Mesothelial cell of epicardium (in vitro differentiated cells): Measurements from ENCODE around the gene BRIP1. TPM values are rescaled to one million over a fixed set of nuclear protein-coding genes. Genes with fewer than 3 reads are reported as not detected.

Experiments
- DNase-seq, 2 experiments: peaks; one replicate each; pipeline ENCODE4 v3.0.0; 2021; ENCODE audit warnings: low spot score in 2 of 2; ENCODE audit not compliant: unreplicated experiment in 2 of 2
- H3K27ac Mint-ChIP-seq: 2 replicates; pipeline ENCODE4 v1.8.0; 2021; ENCODE audit warnings: mixed read lengths
- H3K27me3 Mint-ChIP-seq: 2 replicates; pipeline ENCODE4 v1.8.0; 2021; ENCODE audit warnings: low read depth, mixed read lengths
- H3K36me3 Mint-ChIP-seq: 2 replicates; pipeline ENCODE4 v1.8.0; 2021; ENCODE audit warnings: mixed read lengths
- H3K4me1 Mint-ChIP-seq: 2 replicates; pipeline ENCODE4 v1.8.0; 2021; ENCODE audit warnings: mixed read lengths
- H3K4me3 Mint-ChIP-seq: 2 replicates; pipeline ENCODE4 v1.8.0; 2021; ENCODE audit warnings: mild to moderate bottlenecking, moderate library complexity, mixed read lengths
- H3K9me3 Mint-ChIP-seq: 2 replicates; pipeline ENCODE4 v1.8.0; 2021; ENCODE audit warnings: mixed read lengths
- total RNA-seq: library from RNA; stranded (reverse); gene quantifications from 3 replicates; pipeline ENCODE4 v1.2.1, GENCODE V29; 2021
- TF ChIP-seq, protein P1 (sequence below): fragments of 200-600 bp; sonication (generic); IDR thresholded peaks from one replicate; pipeline ENCODE4 v1.5.0; 2021; ENCODE audit warnings: antibody characterized with exemption; ENCODE audit not compliant: unreplicated experiment

Gene BRIP1
- total RNA-seq, 1 donor from 2014 or later: 12.3 TPM

DNA sequence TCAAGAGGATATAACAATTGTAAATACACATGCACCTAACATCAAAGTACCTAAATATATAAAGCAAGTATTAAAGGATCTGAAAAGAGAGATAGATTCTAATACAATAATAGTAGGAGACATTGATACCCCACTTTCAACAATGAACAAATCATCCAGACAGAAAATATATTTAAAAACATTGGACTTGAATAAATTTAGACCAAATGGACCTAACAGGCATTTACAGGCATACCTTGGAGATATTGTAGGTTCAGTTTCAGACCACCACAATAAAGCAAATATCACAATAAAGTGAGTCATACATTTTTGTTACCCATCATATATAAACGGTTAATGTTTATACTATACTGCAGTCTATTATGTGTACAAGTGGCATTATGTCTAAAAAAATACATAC is 104.0 kb downstream of the BRIP1 start:
- TF ChIP-seq, protein P1, sequence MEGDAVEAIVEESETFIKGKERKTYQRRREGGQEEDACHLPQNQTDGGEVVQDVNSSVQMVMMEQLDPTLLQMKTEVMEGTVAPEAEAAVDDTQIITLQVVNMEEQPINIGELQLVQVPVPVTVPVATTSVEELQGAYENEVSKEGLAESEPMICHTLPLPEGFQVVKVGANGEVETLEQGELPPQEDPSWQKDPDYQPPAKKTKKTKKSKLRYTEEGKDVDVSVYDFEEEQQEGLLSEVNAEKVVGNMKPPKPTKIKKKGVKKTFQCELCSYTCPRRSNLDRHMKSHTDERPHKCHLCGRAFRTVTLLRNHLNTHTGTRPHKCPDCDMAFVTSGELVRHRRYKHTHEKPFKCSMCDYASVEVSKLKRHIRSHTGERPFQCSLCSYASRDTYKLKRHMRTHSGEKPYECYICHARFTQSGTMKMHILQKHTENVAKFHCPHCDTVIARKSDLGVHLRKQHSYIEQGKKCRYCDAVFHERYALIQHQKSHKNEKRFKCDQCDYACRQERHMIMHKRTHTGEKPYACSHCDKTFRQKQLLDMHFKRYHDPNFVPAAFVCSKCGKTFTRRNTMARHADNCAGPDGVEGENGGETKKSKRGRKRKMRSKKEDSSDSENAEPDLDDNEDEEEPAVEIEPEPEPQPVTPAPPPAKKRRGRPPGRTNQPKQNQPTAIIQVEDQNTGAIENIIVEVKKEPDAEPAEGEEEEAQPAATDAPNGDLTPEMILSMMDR: no peak
- peaks cover 55% of the 10 kb centered on the region for H3K36me3 Mint-ChIP-seq
- no peak overlapping the region for H3K27ac Mint-ChIP-seq
- no peak for DNase-seq
- no peaks in the 10 kb centered on the region for H3K27me3 Mint-ChIP-seq
- peaks cover 54% of the 10 kb centered on the region for H3K9me3 Mint-ChIP-seq
- H3K4me1 Mint-ChIP-seq: peaks cover 5% of the 10 kb centered on the region
- H3K4me3 Mint-ChIP-seq: no peak overlapping the region

DNA sequence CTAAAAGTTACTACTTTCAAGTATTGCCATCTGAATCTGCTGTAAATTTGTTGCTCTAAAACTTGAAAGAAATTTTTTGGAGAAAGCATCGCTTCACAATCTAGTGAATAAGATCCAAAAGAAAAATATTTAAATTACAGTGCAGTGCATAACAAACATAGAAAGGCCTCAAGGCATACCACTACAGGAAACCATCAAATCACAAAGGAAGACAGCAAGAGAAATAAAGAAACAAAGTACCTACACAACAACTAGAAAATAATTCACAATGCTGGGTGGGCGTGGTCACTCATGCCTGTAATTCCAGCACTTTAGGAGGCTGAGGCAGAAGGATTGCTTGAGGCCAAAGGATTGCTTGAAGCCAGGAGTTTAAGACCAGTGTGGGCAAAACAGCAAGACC is 104.9 kb downstream of the BRIP1 start:
- no peak overlapping the region for H3K4me3 Mint-ChIP-seq
- peaks cover 47% of the 10 kb centered on the region for H3K9me3 Mint-ChIP-seq
- no peak overlapping the region for H3K27ac Mint-ChIP-seq
- DNase-seq: no peak
- TF ChIP-seq, protein P1: no peak
- peaks cover 11% of the 10 kb centered on the region for H3K4me1 Mint-ChIP-seq
- H3K27me3 Mint-ChIP-seq: no peaks in the 10 kb centered on the region
- peaks cover 46% of the 10 kb centered on the region for H3K36me3 Mint-ChIP-seq

DNA sequence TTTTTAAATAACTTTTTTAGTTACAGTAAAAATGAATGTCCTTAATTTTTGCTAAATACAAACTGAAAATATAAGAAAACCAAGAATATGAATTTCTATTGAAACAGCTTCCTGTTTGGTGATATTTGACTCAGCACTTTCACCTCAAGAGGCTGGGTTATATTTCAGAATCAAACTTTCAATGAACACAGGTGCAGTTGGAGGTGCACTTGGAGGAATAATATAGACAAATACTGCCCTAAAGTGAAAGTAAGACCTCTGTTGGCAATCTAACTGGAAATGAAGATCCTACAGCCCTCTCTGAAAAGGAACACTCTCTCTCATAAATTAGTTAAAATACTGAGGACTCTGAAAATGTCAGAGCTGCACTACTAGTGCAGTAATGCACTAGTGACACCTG is 106.2 kb downstream of the BRIP1 start:
- TF ChIP-seq, protein P1: no peak
- no peak for DNase-seq
- H3K4me1 Mint-ChIP-seq: peaks cover 13% of the 10 kb centered on the region
- H3K36me3 Mint-ChIP-seq: peaks cover 34% of the 10 kb centered on the region
- H3K9me3 Mint-ChIP-seq: peaks cover 35% of the 10 kb centered on the region
- H3K27ac Mint-ChIP-seq: no peak overlapping the region
- no peaks in the 10 kb centered on the region for H3K27me3 Mint-ChIP-seq
- H3K4me3 Mint-ChIP-seq: no peak overlapping the region

DNA sequence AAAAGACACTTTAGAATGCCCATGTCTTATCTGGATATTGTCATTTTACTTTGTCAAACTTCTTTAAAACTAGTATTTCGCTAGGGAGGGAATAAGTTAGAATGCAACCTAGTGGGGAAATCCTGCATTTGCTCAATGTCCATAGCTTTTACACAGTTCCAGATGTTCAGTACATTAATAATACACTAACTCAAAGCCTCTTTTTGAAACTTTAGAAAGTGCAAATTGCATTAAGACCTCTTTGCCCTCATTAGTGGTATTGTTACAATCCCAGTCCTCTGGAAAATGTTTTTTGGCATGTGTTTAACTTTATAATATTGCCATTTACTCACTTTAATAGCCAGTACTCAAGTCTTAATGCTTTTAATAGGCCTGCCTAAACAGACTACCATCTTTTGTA is 106.8 kb downstream of the BRIP1 start:
- H3K4me3 Mint-ChIP-seq: no peak overlapping the region
- H3K9me3 Mint-ChIP-seq: peaks cover 29% of the 10 kb centered on the region
- no peak for DNase-seq
- TF ChIP-seq, protein P1: no peak
- peaks cover 28% of the 10 kb centered on the region for H3K36me3 Mint-ChIP-seq
- H3K27ac Mint-ChIP-seq: no peak overlapping the region
- H3K27me3 Mint-ChIP-seq: no peaks in the 10 kb centered on the region
- H3K4me1 Mint-ChIP-seq: peaks cover 13% of the 10 kb centered on the region

DNA sequence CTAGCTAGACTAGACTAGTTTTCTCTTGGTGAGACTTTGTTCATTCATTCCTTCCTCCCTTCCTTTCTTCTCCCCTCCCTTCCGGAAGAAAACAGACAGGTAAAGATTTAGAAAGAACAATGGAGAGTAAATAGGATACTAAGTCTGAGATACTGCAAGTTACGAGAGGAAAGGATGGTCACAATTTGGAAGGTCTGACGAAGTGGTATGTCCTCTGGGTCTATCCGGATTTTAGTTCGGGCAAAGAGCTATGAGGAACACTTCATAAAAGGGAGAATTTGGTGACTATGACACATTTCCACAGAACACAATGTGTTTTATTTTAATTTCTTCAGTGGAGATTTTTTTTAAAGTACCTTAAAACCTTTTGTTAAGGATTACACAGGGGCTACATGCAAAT is 107.7 kb downstream of the BRIP1 start:
- no peaks in the 10 kb centered on the region for H3K27me3 Mint-ChIP-seq
- no peak for DNase-seq
- H3K27ac Mint-ChIP-seq: no peak overlapping the region
- TF ChIP-seq, protein P1: no peak
- H3K9me3 Mint-ChIP-seq: peaks cover 20% of the 10 kb centered on the region
- H3K36me3 Mint-ChIP-seq: peaks cover 19% of the 10 kb centered on the region
- peaks cover 13% of the 10 kb centered on the region for H3K4me1 Mint-ChIP-seq
- no peak overlapping the region for H3K4me3 Mint-ChIP-seq

DNA sequence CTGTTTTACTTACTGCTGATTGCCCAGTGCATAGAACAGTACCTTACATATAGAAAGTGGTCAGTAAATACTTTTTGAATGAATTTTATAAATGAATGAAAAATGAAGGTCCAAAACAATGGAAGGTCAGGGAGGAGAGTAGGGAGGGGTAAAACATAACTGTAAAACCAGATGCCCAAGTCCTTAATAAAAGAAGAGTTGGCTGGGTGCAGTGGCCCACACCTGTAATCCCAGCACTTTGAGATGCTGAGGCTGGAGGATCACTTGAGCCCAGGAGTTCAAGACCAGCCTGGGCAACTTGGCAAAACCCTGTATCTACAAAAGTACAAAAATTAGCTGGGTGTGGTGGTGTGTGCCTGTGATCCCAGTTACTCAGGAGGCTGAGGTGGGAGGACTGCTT is 108.2 kb downstream of the BRIP1 start:
- H3K27me3 Mint-ChIP-seq: no peaks in the 10 kb centered on the region
- no peak overlapping the region for H3K4me3 Mint-ChIP-seq
- DNase-seq: no peak
- peaks cover 13% of the 10 kb centered on the region for H3K4me1 Mint-ChIP-seq
- H3K9me3 Mint-ChIP-seq: peaks cover 15% of the 10 kb centered on the region
- H3K36me3 Mint-ChIP-seq: peaks cover 14% of the 10 kb centered on the region
- TF ChIP-seq, protein P1: no peak
- H3K27ac Mint-ChIP-seq: no peak overlapping the region
